Duodenal mucosa (tissue), 2 donors: ENCODE results near the gene NDFIP2.

Source experiments
- H3K27ac ChIP-seq: one replicate; pipeline ENCODE4 v1.7.0; 2013; ENCODE audit warnings: low read depth, low read length
- H3K27me3 ChIP-seq, 2 donors: one replicate each; pipeline ENCODE4 v1.7.0; 2013; ENCODE audit warnings: low read length in 2 of 2, control low read depth in 1 of 2; ENCODE audit not compliant: insufficient read depth in 2 of 2, control insufficient read depth in 1 of 2
- H3K36me3 ChIP-seq, 2 donors: one replicate each; pipeline ENCODE4 v1.7.0; 2013; ENCODE audit warnings: low read length in 2 of 2, control low read depth in 1 of 2; ENCODE audit not compliant: insufficient read depth in 2 of 2, control insufficient read depth in 1 of 2
- H3K4me1 ChIP-seq, 2 donors: one replicate each; pipeline ENCODE4 v1.7.0; 2013; ENCODE audit warnings: low read length in 2 of 2, control low read depth in 1 of 2; ENCODE audit not compliant: insufficient read depth in 2 of 2, control insufficient read depth in 1 of 2
- H3K4me3 ChIP-seq, 2 donors: one replicate each; pipeline ENCODE4 v1.7.0; 2013; ENCODE audit warnings: low read length in 2 of 2, low read depth in 1 of 2
- H3K9ac ChIP-seq, 2 donors: one replicate each; pipeline ENCODE4 v1.7.0; 2013; ENCODE audit warnings: low read length in 2 of 2, low read depth in 1 of 2
- H3K9me3 ChIP-seq, 2 donors: one replicate each; pipeline ENCODE4 v1.7.0; 2013; ENCODE audit warnings: low read length in 2 of 2, control low read depth in 1 of 2; ENCODE audit not compliant: control insufficient read depth in 1 of 2

The NDFIP2 gene

GRCh38 chr13:79508224-79508961 lies 27.4 kb downstream of the NDFIP2 start:
- no peak overlapping the region for H3K9ac ChIP-seq
- H3K4me1 ChIP-seq: peaks cover 0 to 14% of the 10 kb centered on the region in 2 donors
- H3K27ac ChIP-seq: no peak overlapping the region
- H3K9me3 ChIP-seq: no peaks in the 10 kb centered on the region
- no peaks in the 10 kb centered on the region for H3K36me3 ChIP-seq
- H3K4me3 ChIP-seq: no peak overlapping the region
- no peaks in the 10 kb centered on the region for H3K27me3 ChIP-seq

- Histone ChIP-seq H3K27me3 (no peaks in the 10 kb centered on the region), H3K4me1 (peaks cover 0 to 20% of the 10 kb centered on the region in 2 donors), H3K27ac (no peak overlapping the region), H3K9ac (no peak overlapping the region), H3K9me3 (no peaks in the 10 kb centered on the region), H3K36me3 (no peaks in the 10 kb centered on the region), H3K4me3 (no peak overlapping the region)
Measured at GRCh38 chr13:79511611-79512010, 30.7 kb downstream of the NDFIP2 start.

GRCh38 chr13:79512950-79513349 lies 32.0 kb downstream of the NDFIP2 start:
- no peaks in the 10 kb centered on the region for H3K27me3 ChIP-seq
- H3K27ac ChIP-seq: no peak overlapping the region
- no peak overlapping the region for H3K4me3 ChIP-seq
- H3K4me1 ChIP-seq: peaks cover 0 to 20% of the 10 kb centered on the region in 2 donors
- no peaks in the 10 kb centered on the region for H3K36me3 ChIP-seq
- no peak overlapping the region for H3K9ac ChIP-seq
- H3K9me3 ChIP-seq: no peaks in the 10 kb centered on the region

- H3K27ac ChIP-seq: no peak overlapping the region
- no peaks in the 10 kb centered on the region for H3K9me3 ChIP-seq
- no peak overlapping the region for H3K9ac ChIP-seq
- peaks cover 0 to 20% of the 10 kb centered on the region in 2 donors for H3K4me1 ChIP-seq
- no peaks in the 10 kb centered on the region for H3K27me3 ChIP-seq
- H3K36me3 ChIP-seq: peaks cover 0 to 6% of the 10 kb centered on the region in 2 donors
- H3K4me3 ChIP-seq: no peak overlapping the region
Measured at GRCh38 chr13:79516595-79516994, 35.6 kb downstream of the NDFIP2 start.

GRCh38 chr13:79519255-79519654 lies 38.3 kb downstream of the NDFIP2 start:
- Histone ChIP-seq H3K4me3 (no peak overlapping the region), H3K4me1 (peaks cover 0 to 6% of the 10 kb centered on the region in 2 donors), H3K36me3 (peaks cover 9 to 23% of the 10 kb centered on the region in 2 donors), H3K9me3 (no peaks in the 10 kb centered on the region), H3K27me3 (no peaks in the 10 kb centered on the region), H3K9ac (no peak overlapping the region), H3K27ac (no peak overlapping the region)

- Histone ChIP-seq H3K9ac (no peak overlapping the region), H3K4me1 (no peaks in the 10 kb centered on the region), H3K27me3 (no peaks in the 10 kb centered on the region), H3K9me3 (no peaks in the 10 kb centered on the region), H3K4me3 (no peak overlapping the region), H3K36me3 (peaks cover 21 to 34% of the 10 kb centered on the region in 2 donors), H3K27ac (no peak overlapping the region)
Measured at GRCh38 chr13:79522583-79522982, 41.6 kb downstream of the NDFIP2 start.

GRCh38 chr13:79525064-79525857 lies 44.3 kb downstream of the NDFIP2 start:
- no peaks in the 10 kb centered on the region for H3K4me1 ChIP-seq
- H3K27me3 ChIP-seq: no peaks in the 10 kb centered on the region
- H3K36me3 ChIP-seq: peaks cover 21 to 34% of the 10 kb centered on the region in 2 donors
- no peaks in the 10 kb centered on the region for H3K9me3 ChIP-seq
- H3K4me3 ChIP-seq: no peak overlapping the region
- no peak overlapping the region for H3K27ac ChIP-seq
- no peak overlapping the region for H3K9ac ChIP-seq

GRCh38 chr13:79527698-79528097 lies 46.7 kb downstream of the NDFIP2 start:
- H3K4me3 ChIP-seq: no peak overlapping the region
- H3K27me3 ChIP-seq: no peaks in the 10 kb centered on the region
- no peak overlapping the region for H3K27ac ChIP-seq
- H3K9me3 ChIP-seq: no peaks in the 10 kb centered on the region
- no peaks in the 10 kb centered on the region for H3K4me1 ChIP-seq
- H3K36me3 ChIP-seq: peaks cover 17 to 25% of the 10 kb centered on the region in 2 donors
- no peak overlapping the region for H3K9ac ChIP-seq

GRCh38 chr13:79528356-79528755 lies 47.4 kb downstream of the NDFIP2 start:
- Histone ChIP-seq H3K36me3 (peaks cover 16 to 21% of the 10 kb centered on the region in 2 donors), H3K27ac (no peak overlapping the region), H3K4me1 (no peaks in the 10 kb centered on the region), H3K4me3 (no peak overlapping the region), H3K9ac (no peak overlapping the region), H3K9me3 (no peaks in the 10 kb centered on the region), H3K27me3 (no peaks in the 10 kb centered on the region)

- Histone ChIP-seq H3K27ac (no peak overlapping the region), H3K4me1 (no peaks in the 10 kb centered on the region), H3K36me3 (peaks cover 16 to 20% of the 10 kb centered on the region in 2 donors), H3K27me3 (no peaks in the 10 kb centered on the region), H3K9ac (no peak overlapping the region), H3K9me3 (no peaks in the 10 kb centered on the region), H3K4me3 (no peak overlapping the region)
Measured at GRCh38 chr13:79528759-79529191, 47.8 kb downstream of the NDFIP2 start.
